Activated T-helper 1 cell treated with anti-CD3 and anti-CD28 coated beads, Interleukin-2, amount 50 U/mL, for 16 hours (primary cell): ENCODE measurements around the gene GPR162.
A peak's percentile ranks its signal among the peaks of the same experiment; 100 is the strongest.

Source experiments
- DNase-seq, 2 donors: peaks; one replicate each; pipeline ENCODE4 v3.0.0-alpha.2; 2020; ENCODE audit warnings: low read depth in 1 of 2, low spot score in 1 of 2

The GPR162 gene

DNA sequence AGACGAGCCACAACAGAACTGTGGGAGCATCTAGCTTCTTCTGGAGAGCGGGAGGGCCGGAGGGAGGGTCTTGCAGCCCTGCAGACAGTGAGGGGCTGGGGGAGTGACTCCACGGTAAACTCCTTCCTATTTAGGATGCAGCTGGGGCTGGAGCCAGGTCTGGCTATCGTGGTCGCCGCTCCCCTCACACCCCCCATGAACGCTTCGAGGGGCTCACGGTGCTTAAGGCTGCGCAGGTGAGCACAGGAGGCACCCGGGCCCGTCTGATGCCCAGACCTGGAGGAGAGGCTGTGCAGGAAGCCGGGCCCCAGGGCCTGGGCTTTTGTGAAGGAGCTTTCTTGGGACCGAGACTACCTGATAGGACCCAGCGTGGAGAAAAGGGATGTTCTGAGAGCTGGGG is 15.2 kb downstream of the GPR162 start:
- no peak for DNase-seq

DNA sequence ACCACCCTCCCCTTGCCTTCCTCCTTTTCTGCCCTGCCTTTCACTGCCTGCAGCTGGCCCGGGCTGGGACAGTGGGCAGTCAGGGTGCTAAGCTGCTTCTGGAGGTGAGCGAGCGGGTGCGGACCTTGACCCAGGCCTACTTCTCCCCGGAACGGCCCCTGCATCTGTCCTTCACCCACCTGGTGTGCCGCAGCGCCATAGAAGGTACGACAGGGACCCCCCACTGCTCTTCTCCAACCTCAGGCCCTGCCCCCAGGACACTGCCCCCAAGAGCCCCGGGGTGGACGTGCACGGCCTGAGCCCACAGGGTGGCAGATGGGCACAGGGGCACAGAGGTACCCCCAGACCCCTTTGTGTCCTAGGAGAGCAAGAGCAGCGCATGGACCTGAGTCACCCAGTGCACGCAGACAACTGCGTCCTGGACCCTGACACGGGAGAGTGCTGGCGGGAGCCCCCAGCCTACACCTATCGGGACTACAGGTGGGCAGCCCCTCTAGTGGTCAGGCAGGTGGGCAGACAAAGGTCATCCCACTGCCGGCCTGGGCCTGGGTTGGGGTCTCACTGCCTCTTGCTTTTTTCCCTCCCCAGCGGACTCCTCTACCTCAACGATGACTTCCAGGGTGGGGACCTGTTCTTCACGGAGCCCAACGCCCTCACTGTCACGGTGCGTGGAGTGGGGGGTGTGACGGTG is 15.9 kb downstream of the GPR162 start:
- DNase-seq, result no peak

DNA sequence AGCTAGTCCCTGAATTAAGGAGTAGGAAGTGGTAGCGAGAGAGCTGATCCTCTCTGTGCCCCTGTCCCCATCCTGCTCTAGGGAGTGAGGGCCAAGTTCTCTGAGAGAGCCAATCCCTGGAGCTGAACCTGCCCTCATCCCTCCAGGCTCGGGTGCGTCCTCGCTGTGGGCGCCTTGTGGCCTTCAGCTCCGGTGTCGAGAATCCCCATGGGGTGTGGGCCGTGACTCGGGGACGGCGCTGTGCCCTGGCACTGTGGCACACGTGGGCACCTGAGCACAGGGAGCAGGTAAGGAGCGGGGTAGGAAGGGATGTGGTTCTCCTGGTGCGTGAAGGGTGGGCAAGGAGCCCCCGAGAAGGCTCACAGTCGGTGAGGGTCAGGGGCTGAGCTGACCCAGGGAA is 17.2 kb downstream of the GPR162 start:
- DNase-seq, result no peak

DNA sequence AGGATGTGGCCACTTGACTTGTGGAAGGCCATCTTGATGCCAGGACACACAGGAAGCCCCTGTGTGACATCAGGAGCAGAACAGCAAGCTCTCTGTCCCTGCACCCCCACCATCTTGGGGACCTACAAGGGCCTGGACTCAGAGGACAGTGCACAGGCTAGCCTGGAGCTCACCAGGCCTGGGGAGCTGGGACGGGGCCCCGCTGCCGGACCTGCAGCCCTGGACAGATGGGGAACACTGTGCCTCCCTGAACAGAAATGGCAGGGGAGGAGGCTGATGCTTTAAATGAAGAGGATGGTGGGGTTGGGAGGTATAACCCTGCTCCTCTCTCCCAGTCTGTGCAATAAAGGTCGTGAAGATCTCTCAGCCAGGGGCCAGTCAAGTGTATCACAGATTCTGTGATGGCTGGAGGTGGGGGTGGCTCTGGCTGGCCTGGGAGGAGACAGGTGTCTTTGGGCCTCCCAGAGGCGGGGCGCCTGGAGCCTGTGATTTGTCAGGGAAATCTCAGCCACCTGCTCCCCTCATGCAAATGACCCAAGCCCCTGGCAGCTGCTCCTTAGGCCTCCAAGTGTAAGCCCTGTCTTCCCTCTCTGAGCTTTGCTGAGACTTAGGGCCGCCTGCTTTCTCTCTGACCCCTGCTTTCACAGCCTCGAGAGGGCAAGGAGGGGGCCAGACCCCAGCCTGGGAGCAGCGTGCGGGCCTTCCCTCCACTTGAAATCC is 18.0 kb downstream of the GPR162 start:
- no peak for DNase-seq

DNA sequence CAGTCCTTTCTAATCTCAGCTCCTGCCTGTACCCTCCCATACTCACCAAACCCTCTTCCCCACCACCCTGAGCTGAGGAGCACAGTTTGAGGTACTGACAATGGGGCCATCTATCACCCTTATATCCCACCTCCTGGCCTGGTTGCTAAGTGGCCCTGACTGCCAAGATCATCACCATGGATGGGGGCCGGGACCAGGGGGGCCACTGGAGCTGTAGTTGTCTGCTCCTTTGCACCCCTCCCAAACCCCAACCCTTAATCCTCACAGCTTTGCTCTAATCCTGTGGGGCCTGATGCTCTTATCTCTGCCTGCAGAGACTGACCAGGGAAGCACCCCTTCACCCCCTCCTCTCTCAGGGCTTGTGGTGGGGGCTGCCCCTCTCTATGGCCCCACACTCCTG is 18.7 kb downstream of the GPR162 start:
- DNase-seq, result no peak

DNA sequence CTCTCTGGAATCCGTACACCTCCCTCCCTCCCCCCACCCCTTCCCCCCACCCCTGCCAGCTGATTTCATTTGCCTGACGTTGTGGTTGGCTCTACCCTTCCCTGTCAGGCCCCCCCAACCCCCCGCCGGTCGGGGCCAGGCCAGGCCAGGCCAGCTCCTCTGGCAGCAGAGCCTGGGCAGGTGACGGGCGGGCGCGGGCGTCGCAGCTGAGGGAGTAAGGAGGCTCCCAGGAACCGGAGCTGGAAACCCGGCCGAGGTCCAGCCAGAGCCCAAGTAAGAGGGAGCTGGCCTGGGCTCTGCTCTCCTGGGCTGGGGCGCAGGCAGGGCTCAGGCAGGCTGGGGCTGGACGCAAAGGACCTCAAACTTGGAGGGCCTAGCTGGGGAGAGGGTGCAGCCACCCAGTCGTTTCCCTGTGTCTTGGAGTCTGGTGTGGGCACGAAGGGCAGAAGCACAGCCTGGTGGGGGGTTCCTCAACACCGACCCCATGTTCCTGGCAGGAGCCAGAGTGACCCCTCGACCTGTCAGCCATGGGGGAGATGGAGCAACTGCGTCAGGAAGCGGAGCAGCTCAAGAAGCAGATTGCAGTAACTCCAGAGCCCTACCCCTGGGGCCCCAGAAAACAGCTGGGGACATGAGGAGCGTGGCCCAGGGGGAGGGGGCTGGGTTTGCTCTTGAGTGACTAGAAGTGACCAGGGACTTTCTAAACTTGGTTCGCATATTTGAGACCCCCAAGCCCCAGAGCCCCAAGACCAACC is 19.3 kb downstream of the GPR162 start, which contains the start of gene GNB3:
Gene GNB3 (plus strand): TSS at position 165 of the 755 bp plus-strand sequence. CDS start 363 bp downstream, at position 528.
- DNase-seq, result no peak

DNA sequence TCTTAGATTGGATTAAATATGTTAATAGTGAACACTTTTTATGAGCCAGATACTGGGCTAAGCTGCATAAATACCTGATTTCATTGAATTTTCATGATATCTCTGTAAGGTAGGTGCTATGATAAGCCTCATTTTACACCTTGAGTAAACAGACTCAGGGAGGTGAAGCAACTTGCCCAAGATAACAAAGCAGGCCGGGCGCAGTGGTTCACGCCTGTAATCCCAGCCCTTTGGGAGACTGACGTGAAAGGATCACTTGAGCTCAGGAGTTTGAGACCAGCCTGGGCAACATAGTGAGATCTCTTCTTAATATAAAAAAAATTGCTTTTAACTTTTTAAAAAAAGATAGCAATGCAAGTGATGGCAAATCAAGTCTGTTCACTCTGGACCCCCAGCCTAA is 20.5 kb downstream of the GPR162 start:
- no peak for DNase-seq

DNA sequence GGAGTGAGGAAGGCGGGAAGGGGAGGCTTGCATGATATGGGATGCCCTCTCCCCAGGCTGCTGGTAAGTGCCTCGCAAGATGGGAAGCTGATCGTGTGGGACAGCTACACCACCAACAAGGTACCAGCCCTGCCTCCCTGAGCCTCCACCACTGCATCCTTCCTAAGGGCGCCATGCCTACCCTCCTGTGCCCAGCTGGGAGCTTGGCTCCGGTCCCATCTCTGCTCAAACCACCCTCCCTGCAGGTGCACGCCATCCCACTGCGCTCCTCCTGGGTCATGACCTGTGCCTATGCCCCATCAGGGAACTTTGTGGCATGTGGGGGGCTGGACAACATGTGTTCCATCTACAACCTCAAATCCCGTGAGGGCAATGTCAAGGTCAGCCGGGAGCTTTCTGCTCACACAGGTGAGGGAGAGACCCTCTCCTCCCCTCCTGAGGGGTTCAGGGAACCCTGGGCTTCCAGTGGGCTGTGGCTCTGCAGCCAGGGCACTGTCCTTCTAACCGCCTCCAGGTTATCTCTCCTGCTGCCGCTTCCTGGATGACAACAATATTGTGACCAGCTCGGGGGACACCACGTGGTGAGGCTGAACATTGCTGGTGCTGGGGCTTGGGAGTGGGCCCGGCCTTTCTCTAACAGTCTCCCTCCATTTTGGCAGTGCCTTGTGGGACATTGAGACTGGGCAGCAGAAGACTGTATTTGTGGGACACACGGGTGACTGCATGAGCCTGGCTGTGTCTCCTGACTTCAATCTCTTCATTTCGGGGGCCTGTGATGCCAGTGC is 21.7 kb downstream of the GPR162 start:
- DNase-seq, result no peak

DNA sequence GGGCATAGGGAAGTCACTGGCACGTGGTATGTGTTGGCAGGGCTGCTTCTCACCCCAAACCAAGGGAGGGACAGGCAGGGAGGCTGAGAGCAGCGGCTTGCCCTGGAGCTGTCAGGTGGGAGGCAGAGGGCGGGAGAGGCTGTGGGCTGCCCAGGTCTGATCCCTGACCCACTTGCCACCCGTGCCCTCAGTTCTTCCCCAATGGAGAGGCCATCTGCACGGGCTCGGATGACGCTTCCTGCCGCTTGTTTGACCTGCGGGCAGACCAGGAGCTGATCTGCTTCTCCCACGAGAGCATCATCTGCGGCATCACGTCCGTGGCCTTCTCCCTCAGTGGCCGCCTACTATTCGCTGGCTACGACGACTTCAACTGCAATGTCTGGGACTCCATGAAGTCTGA is 23.8 kb downstream of the GPR162 start:
- no peak for DNase-seq

DNA sequence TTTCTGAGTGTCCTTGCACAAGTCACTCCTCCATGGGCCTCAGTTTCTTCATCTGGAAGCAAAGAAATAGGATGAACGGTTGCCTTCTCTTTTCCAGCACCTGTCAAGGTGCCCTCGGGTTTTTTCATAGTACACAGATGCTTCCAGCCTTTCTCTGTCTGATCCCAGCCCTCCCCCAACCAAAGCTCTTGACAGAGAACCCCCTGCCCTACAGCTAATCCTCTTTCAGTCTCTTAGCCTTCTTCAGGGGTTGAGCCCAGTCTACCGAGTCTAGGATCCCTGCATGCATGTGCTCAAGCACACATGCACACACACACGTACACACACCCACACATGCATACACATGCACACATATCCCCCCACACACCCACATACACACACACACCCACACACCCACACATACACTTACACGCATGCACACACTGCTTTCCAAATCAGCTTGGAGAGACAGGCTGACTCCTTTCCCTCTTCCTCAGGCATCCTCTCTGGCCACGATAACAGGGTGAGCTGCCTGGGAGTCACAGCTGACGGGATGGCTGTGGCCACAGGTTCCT is 24.8 kb downstream of the GPR162 start:
- DNase-seq, result no peak

DNA sequence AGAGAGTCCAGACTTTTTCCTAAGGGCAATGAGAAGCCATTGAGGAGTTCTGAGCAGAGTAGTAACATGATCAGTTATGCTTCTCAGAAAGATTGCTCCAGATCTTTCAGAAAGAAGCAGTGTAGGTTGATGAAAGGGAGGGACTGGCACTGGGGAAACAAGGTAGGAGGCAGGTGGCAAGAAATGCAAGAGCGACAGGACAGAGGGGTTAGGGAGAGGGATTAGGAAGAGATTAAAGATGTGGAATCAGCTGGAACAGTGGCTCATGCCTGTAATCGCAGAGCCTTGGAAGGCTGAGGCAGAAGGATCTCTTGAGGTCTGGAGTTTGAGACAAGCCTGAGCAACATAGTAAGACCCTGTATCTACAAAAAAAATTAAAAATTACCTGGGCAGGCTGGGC is 26.1 kb downstream of the GPR162 start:
- DNase-seq, result no peak

DNA sequence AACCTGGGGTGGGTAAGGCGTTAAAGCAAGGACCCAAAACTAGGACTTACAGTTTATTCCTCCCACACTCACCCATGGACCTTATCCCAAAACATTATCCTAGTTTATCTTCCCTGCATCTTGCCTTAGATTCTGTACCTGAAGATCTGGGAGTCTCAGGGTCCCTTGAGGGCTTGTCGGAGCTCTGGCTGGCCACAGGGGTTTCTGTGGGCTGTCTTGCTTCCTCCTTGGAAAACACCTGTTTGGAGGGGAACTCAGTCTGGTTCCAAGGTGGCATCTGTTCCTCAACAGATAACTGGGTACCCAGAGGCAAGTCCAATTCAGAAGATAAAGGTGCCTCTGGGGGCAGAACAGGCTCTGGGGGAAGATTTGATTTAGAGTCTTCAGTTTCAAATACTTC is 27.8 kb downstream of the GPR162 start:
- DNase-seq, result no peak

DNA sequence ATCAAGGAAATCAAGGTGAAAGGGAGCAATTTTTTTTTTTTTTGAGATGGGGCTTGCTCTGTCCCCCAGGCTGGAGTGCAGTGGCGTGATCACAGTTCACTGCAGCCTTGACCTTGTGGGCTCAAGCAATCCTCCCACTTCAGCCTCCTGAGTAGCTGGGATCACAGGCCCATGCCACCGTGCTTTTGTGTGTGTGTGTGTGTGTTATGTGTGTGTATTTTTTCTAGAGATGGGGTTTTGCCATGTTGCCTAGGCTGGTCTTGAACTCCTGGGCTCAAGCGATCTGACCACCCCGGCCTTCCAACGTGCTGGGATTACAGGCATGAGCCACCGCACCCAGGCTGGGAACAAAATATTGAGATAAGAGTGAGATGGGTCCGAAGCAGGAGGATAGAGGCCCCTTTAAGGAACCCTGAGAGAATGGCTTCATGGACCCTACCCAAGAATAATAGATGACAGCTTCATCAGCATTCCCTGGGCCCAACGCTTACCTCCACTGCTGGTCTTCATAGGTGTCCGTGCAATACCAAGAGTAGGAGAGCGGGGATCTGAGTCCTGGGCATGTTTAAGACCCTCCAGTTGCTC is 28.4 kb downstream of the GPR162 start:
- no peak for DNase-seq

DNA sequence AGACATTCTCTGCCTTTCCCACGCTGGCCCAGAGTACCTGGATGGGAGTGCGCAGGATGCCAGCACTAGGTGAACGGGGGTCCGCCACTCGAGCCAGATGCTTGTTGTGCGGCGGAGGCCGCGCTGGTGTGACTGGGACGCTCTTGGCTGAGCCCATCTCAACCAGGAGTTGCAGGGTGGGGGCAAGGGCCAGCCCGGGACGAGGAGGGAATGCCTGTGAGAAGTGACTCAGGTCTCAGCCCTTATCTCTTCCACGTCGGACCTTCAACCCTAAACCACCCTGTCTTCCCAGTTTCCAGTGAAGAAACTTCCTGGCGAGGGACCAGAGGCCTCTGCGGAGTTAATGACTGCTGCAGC is 29.2 kb downstream of the GPR162 start:
- DNase-seq, result no peak

DNA sequence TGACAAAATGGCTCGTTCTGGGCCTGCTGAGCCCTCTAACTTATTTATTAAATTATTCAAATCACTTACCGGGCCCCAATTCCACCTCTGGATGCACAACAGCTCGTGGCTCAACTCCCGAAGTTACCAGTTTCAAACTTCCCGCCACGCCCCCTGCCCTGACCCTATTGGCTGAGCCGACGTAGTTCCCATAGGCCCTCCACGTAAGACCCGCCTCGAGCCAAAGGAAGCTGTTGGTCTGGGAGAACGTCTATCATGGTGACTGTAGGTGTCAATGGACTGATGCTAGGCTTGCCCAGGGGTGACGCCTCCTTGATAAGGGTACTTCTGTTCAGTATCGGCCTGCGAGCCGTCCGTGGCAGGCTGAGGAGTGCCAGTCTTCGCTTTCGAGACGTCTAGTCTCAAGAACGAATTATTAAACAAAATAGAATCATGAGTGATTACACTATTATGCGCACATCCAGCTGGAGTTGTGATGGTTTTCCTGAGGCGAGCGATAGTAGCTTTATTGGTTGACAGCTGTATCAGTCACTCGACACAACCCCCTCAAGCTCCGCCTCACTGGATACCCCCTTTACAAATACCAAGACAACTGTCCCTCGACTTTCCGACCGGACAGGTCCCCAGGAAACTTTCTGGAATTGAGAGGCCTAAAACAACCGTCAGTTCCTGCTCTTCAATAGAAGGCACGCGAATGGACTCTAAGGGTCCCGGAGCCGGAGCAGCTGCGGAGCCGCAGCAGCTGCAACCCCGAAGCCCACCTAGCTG is 29.7 kb downstream of the GPR162 start, which contains the start of gene CDCA3:
Gene CDCA3 (minus strand): TSS at position 134 of the 768 bp plus-strand sequence. CDS start 334 bp downstream, outside the sequence.
- DNase-seq, result peak; percentile 79 to 80

DNA sequence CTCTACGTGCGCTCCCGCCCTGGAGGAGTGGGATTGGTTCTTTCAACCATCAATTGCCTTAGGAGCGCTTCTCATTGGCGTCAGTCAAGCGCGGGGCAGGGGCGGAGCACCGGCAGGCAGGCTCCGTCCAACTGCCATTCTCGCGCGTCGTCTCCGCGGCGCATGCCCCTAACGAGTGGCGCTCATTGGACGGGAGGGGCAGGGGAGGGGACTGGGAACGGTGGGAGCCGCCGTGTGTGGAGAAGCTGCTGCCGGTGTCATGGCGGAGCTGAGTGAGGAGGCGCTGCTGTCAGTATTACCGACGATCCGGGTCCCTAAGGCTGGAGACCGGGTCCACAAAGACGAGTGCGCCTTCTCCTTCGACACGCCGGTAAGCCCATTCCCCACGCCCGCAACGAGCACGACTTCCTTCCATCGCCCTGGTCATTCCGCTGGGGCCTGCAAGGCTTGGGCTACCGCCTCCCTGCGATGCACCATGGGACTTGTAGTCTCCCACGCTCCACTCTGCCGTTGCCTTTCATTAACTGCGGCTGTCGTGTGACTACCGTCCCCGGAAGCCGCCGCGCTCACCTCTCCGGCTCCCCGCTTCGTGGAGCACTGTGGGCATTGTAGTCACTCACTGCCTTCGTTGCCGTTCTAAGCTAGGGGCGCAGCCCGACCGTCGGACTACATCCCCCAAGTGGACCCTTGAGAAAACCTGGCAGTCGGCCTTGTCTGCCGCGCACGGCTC is 30.5 kb downstream of the GPR162 start, which contains the start of gene USP5:
Gene USP5 (plus strand): TSS at position 230 of the 730 bp plus-strand sequence. CDS start 30 bp downstream, at position 260.
- peak; percentile 93 to 98 for DNase-seq

DNA sequence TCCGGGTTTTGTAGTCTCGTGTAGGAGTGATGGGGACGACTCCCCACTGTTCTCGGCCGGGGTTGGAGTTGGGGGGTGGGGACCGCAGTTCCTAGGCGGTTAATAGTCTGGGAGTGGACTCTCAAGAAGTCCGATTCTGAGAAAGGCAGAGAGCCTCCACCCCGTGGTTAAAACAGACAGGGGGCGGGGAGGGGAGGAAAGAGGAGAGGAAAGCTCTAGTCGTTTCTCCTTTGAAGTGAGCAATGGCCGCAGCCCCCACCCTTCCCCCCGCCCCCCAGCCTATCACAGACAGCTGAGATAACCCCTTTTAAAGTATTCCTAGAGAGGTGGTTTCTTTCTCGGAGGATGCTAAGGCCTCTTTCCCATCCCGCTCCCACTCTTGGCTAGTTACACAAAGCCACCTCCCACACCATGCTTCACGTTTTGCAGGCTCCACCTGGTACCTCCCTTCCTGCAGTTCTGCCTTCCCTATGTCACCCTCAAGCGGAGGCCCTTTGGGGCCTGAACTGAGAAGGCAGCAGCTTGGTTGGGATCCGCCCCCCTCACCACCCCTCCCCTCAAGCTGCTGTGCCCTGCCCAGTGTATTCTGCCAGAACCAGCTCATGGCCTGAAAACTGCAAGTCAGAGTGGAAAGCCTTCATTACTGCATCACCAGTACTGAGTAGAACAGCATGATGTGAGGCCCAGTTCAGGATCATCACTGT is 31.2 kb downstream of the GPR162 start:
- peak in 1 of 2 donors; percentile 52 for DNase-seq

DNA sequence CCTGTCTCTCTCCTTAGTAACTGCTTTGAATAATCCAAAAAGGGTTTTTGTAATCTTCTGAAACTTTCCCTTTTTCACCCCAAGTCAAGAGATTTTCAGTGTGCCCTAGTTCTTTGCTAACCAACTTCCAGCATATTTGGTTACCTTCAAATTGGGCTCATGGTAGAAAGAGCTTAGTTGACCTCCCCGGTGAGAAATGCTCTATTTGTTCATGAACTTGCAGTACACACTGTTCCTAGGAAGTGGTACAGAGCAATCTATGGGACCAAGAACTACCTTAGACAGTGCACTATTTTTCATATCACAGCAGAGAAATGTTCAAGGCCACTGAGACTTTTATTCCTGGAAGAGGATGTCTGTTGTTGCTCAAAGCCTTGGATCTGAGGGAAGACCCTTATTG is 32.0 kb downstream of the GPR162 start:
- no peak for DNase-seq
